Measurements from ENCODE around the gene PTPN20.

- TF ChIP-seq, protein P1, sequence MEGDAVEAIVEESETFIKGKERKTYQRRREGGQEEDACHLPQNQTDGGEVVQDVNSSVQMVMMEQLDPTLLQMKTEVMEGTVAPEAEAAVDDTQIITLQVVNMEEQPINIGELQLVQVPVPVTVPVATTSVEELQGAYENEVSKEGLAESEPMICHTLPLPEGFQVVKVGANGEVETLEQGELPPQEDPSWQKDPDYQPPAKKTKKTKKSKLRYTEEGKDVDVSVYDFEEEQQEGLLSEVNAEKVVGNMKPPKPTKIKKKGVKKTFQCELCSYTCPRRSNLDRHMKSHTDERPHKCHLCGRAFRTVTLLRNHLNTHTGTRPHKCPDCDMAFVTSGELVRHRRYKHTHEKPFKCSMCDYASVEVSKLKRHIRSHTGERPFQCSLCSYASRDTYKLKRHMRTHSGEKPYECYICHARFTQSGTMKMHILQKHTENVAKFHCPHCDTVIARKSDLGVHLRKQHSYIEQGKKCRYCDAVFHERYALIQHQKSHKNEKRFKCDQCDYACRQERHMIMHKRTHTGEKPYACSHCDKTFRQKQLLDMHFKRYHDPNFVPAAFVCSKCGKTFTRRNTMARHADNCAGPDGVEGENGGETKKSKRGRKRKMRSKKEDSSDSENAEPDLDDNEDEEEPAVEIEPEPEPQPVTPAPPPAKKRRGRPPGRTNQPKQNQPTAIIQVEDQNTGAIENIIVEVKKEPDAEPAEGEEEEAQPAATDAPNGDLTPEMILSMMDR (IDR thresholded peaks at IDR 0.05), result no peak
- TF ChIP-seq POLR2A (IDR thresholded peaks at IDR 0.05), result no peak
These were observed 126.6 kb downstream of the PTPN20 start for GRCh38 chr10:47037654-47038425.
